ENCODE results near the gene KIF3A.

- TF ChIP-seq CTCF (IDR thresholded peaks at IDR 0.05) (no peak), POLR2A (IDR thresholded peaks at IDR 0.05) (no peak)
Observed at GRCh38 chr5:132776938-132777208, 39.5 kb upstream of the KIF3A start.

Measured in Peyer's patch (tissue), 4 donors.